T-helper 17 cell (primary cell): ENCODE measurements around the gene MCM10. TPM values are rescaled to one million over a fixed set of nuclear protein-coding genes. Genes with fewer than 3 reads are reported as not detected.

ENCODE experiments used
- ATAC-seq: fragments of 150-1000 bp; cut with Tn5 transposase; 2 replicates; pipeline ENCODE4 v1.10.0; 2021; ENCODE audit warnings: mild to moderate bottlenecking, moderate library complexity
- DNase-seq, 3 donors: peaks; one replicate each; pipeline versions ENCODE4 v3.0.0 to v3.0.0-alpha.2; 2020 to 2021
- H3K9me3 ChIP-seq: one replicate; pipeline ENCODE4 v1.7.0; 2013; ENCODE audit warnings: low read length, mild to moderate bottlenecking; ENCODE audit not compliant: control insufficient read depth, poor library complexity, severe bottlenecking
- H3K27ac Mint-ChIP-seq: one replicate; pipeline ENCODE4 v1.8.0; 2022; ENCODE audit warnings: mild to moderate bottlenecking, moderate library complexity, mixed read lengths
- H3K27me3 Mint-ChIP-seq: one replicate; pipeline ENCODE4 v1.8.0; 2022; ENCODE audit warnings: mixed read lengths
- H3K36me3 Mint-ChIP-seq: one replicate; pipeline ENCODE4 v1.8.0; 2022; ENCODE audit warnings: low read depth, mixed read lengths
- H3K4me1 Mint-ChIP-seq: one replicate; pipeline ENCODE4 v1.8.0; 2022; ENCODE audit warnings: mild to moderate bottlenecking, mixed read lengths
- H3K4me3 Mint-ChIP-seq: one replicate; pipeline ENCODE4 v1.8.0; 2022; ENCODE audit warnings: mild to moderate bottlenecking, moderate library complexity, mixed read lengths
- total RNA-seq, 4 donors: library from RNA in 2 of 4; stranded (reverse) in 2 of 4; gene quantifications; one replicate each; pipeline ENCODE4 v1.2.3 and lab custom pipeline; 2022 to 2026

The MCM10 gene
- total RNA-seq, 2 donors from 2014 or later: 0.34 to 0.47 TPM

GRCh38 chr10:13183625-13184024 lies 22.3 kb downstream of the MCM10 start:
- peaks cover 2% of the 10 kb centered on the region for H3K4me1 Mint-ChIP-seq
- H3K36me3 Mint-ChIP-seq: no peaks in the 10 kb centered on the region
- DNase-seq (no peak), ATAC-seq (no peak)
- H3K27me3 Mint-ChIP-seq: no peaks in the 10 kb centered on the region
- no peak overlapping the region for H3K27ac Mint-ChIP-seq
- no peaks in the 10 kb centered on the region for H3K9me3 ChIP-seq
- no peak overlapping the region for H3K4me3 Mint-ChIP-seq

GRCh38 chr10:13184276-13184675 lies 22.9 kb downstream of the MCM10 start:
- H3K36me3 Mint-ChIP-seq: no peaks in the 10 kb centered on the region
- H3K4me3 Mint-ChIP-seq: no peak overlapping the region
- no peaks in the 10 kb centered on the region for H3K27me3 Mint-ChIP-seq

GRCh38 chr10:13184730-13185514 lies 23.6 kb downstream of the MCM10 start:
- Mint-ChIP-seq H3K4me1 (peaks cover 2% of the 10 kb centered on the region), H3K4me3 (no peak overlapping the region), H3K36me3 (no peaks in the 10 kb centered on the region), H3K27ac (no peak overlapping the region), H3K27me3 (no peaks in the 10 kb centered on the region)
- H3K9me3 ChIP-seq: no peaks in the 10 kb centered on the region
- no peak for ATAC-seq
- DNase-seq: no peak

More at GRCh38 chr10:13184276-13184675, 22.9 kb downstream of the MCM10 start:
- Mint-ChIP-seq H3K4me1 (peaks cover 2% of the 10 kb centered on the region), H3K27ac (no peak overlapping the region)
- DNase-seq (no peak), ATAC-seq (no peak)
- no peaks in the 10 kb centered on the region for H3K9me3 ChIP-seq

GRCh38 chr10:13187135-13187534 lies 25.8 kb downstream of the MCM10 start:
- no peaks in the 10 kb centered on the region for H3K9me3 ChIP-seq
- Mint-ChIP-seq H3K4me3 (no peak overlapping the region), H3K36me3 (no peaks in the 10 kb centered on the region), H3K27me3 (no peaks in the 10 kb centered on the region), H3K4me1 (no peaks in the 10 kb centered on the region), H3K27ac (no peak overlapping the region)
- no peak for DNase-seq
- no peak for ATAC-seq

- no peak overlapping the region for H3K27ac Mint-ChIP-seq
- H3K36me3 Mint-ChIP-seq: no peaks in the 10 kb centered on the region
- H3K27me3 Mint-ChIP-seq: no peaks in the 10 kb centered on the region
- H3K4me1 Mint-ChIP-seq: no peaks in the 10 kb centered on the region
- no peaks in the 10 kb centered on the region for H3K9me3 ChIP-seq
- DNase-seq (no peak), ATAC-seq (no peak)
- H3K4me3 Mint-ChIP-seq: no peak overlapping the region
These were observed 27.2 kb downstream of the MCM10 start for GRCh38 chr10:13188593-13188992.

- H3K4me3 Mint-ChIP-seq: no peak overlapping the region
- H3K4me1 Mint-ChIP-seq: no peaks in the 10 kb centered on the region
- no peaks in the 10 kb centered on the region for H3K27me3 Mint-ChIP-seq
- ATAC-seq (no peak), DNase-seq (no peak)
- H3K27ac Mint-ChIP-seq: no peak overlapping the region
- H3K9me3 ChIP-seq: no peaks in the 10 kb centered on the region
- H3K36me3 Mint-ChIP-seq: no peaks in the 10 kb centered on the region
These were observed 28.6 kb downstream of the MCM10 start for GRCh38 chr10:13189961-13190360.

- no peak for ATAC-seq
- H3K36me3 Mint-ChIP-seq: no peaks in the 10 kb centered on the region
- DNase-seq: no peak
- H3K4me3 Mint-ChIP-seq: no peak overlapping the region
- no peaks in the 10 kb centered on the region for H3K4me1 Mint-ChIP-seq
- H3K27me3 Mint-ChIP-seq: no peaks in the 10 kb centered on the region
- H3K9me3 ChIP-seq: no peaks in the 10 kb centered on the region
- H3K27ac Mint-ChIP-seq: no peak overlapping the region
These were observed 29.5 kb downstream of the MCM10 start for GRCh38 chr10:13190816-13191215.

GRCh38 chr10:13191362-13191761 lies 30.0 kb downstream of the MCM10 start:
- Mint-ChIP-seq H3K36me3 (no peaks in the 10 kb centered on the region), H3K4me3 (no peak overlapping the region), H3K27me3 (no peaks in the 10 kb centered on the region), H3K4me1 (no peaks in the 10 kb centered on the region), H3K27ac (no peak overlapping the region)
- ATAC-seq (no peak), DNase-seq (no peak)
- H3K9me3 ChIP-seq: no peaks in the 10 kb centered on the region

- ATAC-seq (no peak), DNase-seq (no peak)
- H3K9me3 ChIP-seq: no peaks in the 10 kb centered on the region
- H3K36me3 Mint-ChIP-seq: no peaks in the 10 kb centered on the region
- H3K4me3 Mint-ChIP-seq: no peak overlapping the region
- no peaks in the 10 kb centered on the region for H3K27me3 Mint-ChIP-seq
- no peak overlapping the region for H3K27ac Mint-ChIP-seq
- no peaks in the 10 kb centered on the region for H3K4me1 Mint-ChIP-seq
These were observed 32.3 kb downstream of the MCM10 start for GRCh38 chr10:13193637-13194036.

GRCh38 chr10:13195016-13195415 lies 33.7 kb downstream of the MCM10 start:
- H3K9me3 ChIP-seq: no peaks in the 10 kb centered on the region
- no peak for DNase-seq
- H3K27ac Mint-ChIP-seq: no peak overlapping the region
- no peaks in the 10 kb centered on the region for H3K27me3 Mint-ChIP-seq
- no peak overlapping the region for H3K4me3 Mint-ChIP-seq
- ATAC-seq: no peak
- H3K4me1 Mint-ChIP-seq: no peaks in the 10 kb centered on the region
- H3K36me3 Mint-ChIP-seq: no peaks in the 10 kb centered on the region

- Mint-ChIP-seq H3K27ac (no peak overlapping the region), H3K27me3 (no peaks in the 10 kb centered on the region), H3K36me3 (no peaks in the 10 kb centered on the region), H3K4me3 (no peak overlapping the region), H3K4me1 (no peaks in the 10 kb centered on the region)
- no peaks in the 10 kb centered on the region for H3K9me3 ChIP-seq
- ATAC-seq (no peak), DNase-seq (no peak)
These were observed 39.8 kb downstream of the MCM10 start for GRCh38 chr10:13201132-13201531.

- H3K27me3 Mint-ChIP-seq: no peaks in the 10 kb centered on the region
- H3K4me3 Mint-ChIP-seq: no peak overlapping the region
- no peak for ATAC-seq
- no peaks in the 10 kb centered on the region for H3K4me1 Mint-ChIP-seq
- H3K27ac Mint-ChIP-seq: no peak overlapping the region
- H3K36me3 Mint-ChIP-seq: no peaks in the 10 kb centered on the region
- H3K9me3 ChIP-seq: no peaks in the 10 kb centered on the region
- DNase-seq: no peak
These were observed 44.7 kb downstream of the MCM10 start for GRCh38 chr10:13206091-13206490.

GRCh38 chr10:13206546-13207443 lies 45.4 kb downstream of the MCM10 start:
- no peak overlapping the region for H3K4me3 Mint-ChIP-seq
- DNase-seq (no peak), ATAC-seq (no peak)
- no peaks in the 10 kb centered on the region for H3K4me1 Mint-ChIP-seq
- no peaks in the 10 kb centered on the region for H3K9me3 ChIP-seq
- no peaks in the 10 kb centered on the region for H3K27me3 Mint-ChIP-seq
- no peaks in the 10 kb centered on the region for H3K36me3 Mint-ChIP-seq
- no peak overlapping the region for H3K27ac Mint-ChIP-seq
